GM12878 (cell line): ENCODE results near the gene PCNX1. TPM values are rescaled to one million over a fixed set of nuclear protein-coding genes. Genes with fewer than 3 reads are reported as not detected.
A peak's percentile ranks its signal among the peaks of the same experiment; 100 is the strongest.
"Not testable (repeated sequence)": the region's sequence is repeated elsewhere in the genome, so short reads cannot be mapped to it uniquely, and the experiment has no call there.

ENCODE experiments used
- ATAC-seq: fragments of 200-7000 bp; cut with Tn5 transposase; 3 replicates; pipeline ENCODE4 v1.9.1; 2020; ENCODE audit warnings: mild to moderate bottlenecking, moderate library complexity
- BruUV-seq: library from RNA; stranded (reverse); fragments of 400-500 nt; replicated peaks from 2 replicates; lab custom pipeline; 2021; lab: Mats Ljungman, UMichigan
- CTCF ChIA-PET: fragments of 300-600 bp; sonication (Branson Sonifier 250); formaldehyde crosslinking; extraction: SDS; loops from one replicate; lab custom pipeline; 2021; ENCODE audit warnings: inconsistent platforms; lab: Yijun Ruan, JAX
- POLR2A ChIA-PET: fragments of 350-600 bp; formaldehyde crosslinking; extraction: SDS; loops from one replicate; lab custom pipeline; 2021; ENCODE audit warnings: inconsistent platforms; lab: Charles Lee
- RAD21 ChIA-PET: fragments of 300-600 bp; sonication (Branson Sonifier 250); formaldehyde crosslinking; loops from one replicate; lab custom pipeline; 2023; ENCODE audit warnings: antibody characterized with exemption; ENCODE audit not compliant: unreplicated experiment; lab: Charles Lee
- SMC1A ChIA-PET: fragments of 300-600 bp; sonication (Branson Sonifier 250); formaldehyde crosslinking; loops from one replicate; lab custom pipeline; 2023; ENCODE audit not compliant: unreplicated experiment, uncharacterized antibody; lab: Charles Lee
- DNase-seq: peaks from one replicate; pipeline ENCODE4 v3.0.0-alpha.2; 2011; ENCODE audit warnings: low read depth, low spot score
- FAIRE-seq: peaks from 3 replicates; lab custom pipeline; 2011; peaks lifted over from hg19 to GRCh38; lab: Jason Lieb, UNC
- H2AFZ ChIP-seq: 2 replicates; pipeline ENCODE4 v1.6.0; 2011; ENCODE audit warnings: low read depth, low read length, control low read depth; ENCODE audit not compliant: control insufficient read depth
- H3K27ac ChIP-seq: 2 replicates; pipeline ENCODE4 v1.5.1; 2011; ENCODE audit warnings: control low read depth; ENCODE audit not compliant: control insufficient read depth, insufficient read depth
- H3K27me3 ChIP-seq, 2 experiments: replicated peaks in 1 of 2; 2 replicates each; pipeline versions ENCODE4 v1.6.0 to v1.6.1; 2011; ENCODE audit warnings: low read length in 1 of 2; ENCODE audit not compliant: control insufficient read depth in 2 of 2, insufficient read depth in 2 of 2
- H3K36me3 ChIP-seq, 2 experiments: 2 replicates each; pipeline ENCODE4 v1.5.1; 2011; ENCODE audit warnings: low read length in 1 of 2; ENCODE audit not compliant: control insufficient read depth in 2 of 2, insufficient read depth in 2 of 2
- H3K4me1 ChIP-seq: 2 replicates; pipeline ENCODE4 v1.6.1; 2011; ENCODE audit warnings: mild to moderate bottlenecking, low read length, moderate library complexity, mixed read lengths; ENCODE audit not compliant: control insufficient read depth, insufficient read depth
- H3K4me2 ChIP-seq: 2 replicates; pipeline ENCODE4 v1.6.0; 2011; ENCODE audit warnings: control low read depth; ENCODE audit not compliant: control insufficient read depth, insufficient read depth
- H3K4me3 ChIP-seq: fragments of 200-600 bp; sonication (generic); 2 replicates; pipeline ENCODE4 v1.5.1; 2016
- H3K79me2 ChIP-seq: 2 replicates; pipeline ENCODE4 v1.6.0; 2011; ENCODE audit warnings: low read length; ENCODE audit not compliant: control insufficient read depth, insufficient read depth
- H3K9ac ChIP-seq: 2 replicates; pipeline ENCODE4 v1.8.0; 2011; ENCODE audit warnings: low read length, control low read depth, mixed read lengths; ENCODE audit not compliant: control insufficient read depth, insufficient read depth
- H3K9me3 ChIP-seq: replicated peaks from 3 replicates; pipeline ENCODE4 v1.5.1; 2011; ENCODE audit warnings: mild to moderate bottlenecking, low read length; ENCODE audit not compliant: control insufficient read depth, insufficient read depth
- H4K20me1 ChIP-seq: 2 replicates; pipeline ENCODE4 v1.6.0; 2011; ENCODE audit not compliant: control insufficient read depth, insufficient read depth
- BRCA1 ChIP-seq: IDR thresholded peaks from 2 replicates; pipeline ENCODE4 v1.6.1; 2011; ENCODE audit warnings: low read depth, low read length, improper control_type of control experiment
- CHD2 ChIP-seq: IDR thresholded peaks from 2 replicates; pipeline ENCODE4 v1.6.1; 2011; ENCODE audit warnings: low read depth, low read length, improper control_type of control experiment, borderline replicate concordance
- CUX1 ChIP-seq: IDR thresholded peaks from 2 replicates; pipeline ENCODE4 v1.6.1; 2012; ENCODE audit warnings: improper control_type of control experiment, low read depth, low read length; ENCODE audit not compliant: insufficient replicate concordance
- EGR1 ChIP-seq, 2 experiments: IDR thresholded peaks; 1 replicate in 1 of 2; 2 replicates in 1 of 2; pipeline ENCODE4 v1.6.1; 2011 to 2012; ENCODE audit warnings: low read depth in 2 of 2, low read length in 2 of 2, borderline replicate concordance in 1 of 2, mild to moderate bottlenecking in 1 of 2, moderate library complexity in 1 of 2
- FOXK2 ChIP-seq: fragments of 450-650 bp; IDR thresholded peaks from 2 replicates; pipeline ENCODE4 v1.6.1; 2017; ENCODE audit warnings: mild to moderate bottlenecking, moderate library complexity
- FOXM1 ChIP-seq: IDR thresholded peaks from 2 replicates; pipeline ENCODE4 v1.6.1; 2012; ENCODE audit warnings: low read depth, mild to moderate bottlenecking, inconsistent platforms, low read length, moderate library complexity
- MEF2B ChIP-seq: fragments of 450-650 bp; IDR thresholded peaks from 2 replicates; pipeline ENCODE4 v1.6.1; 2018; ENCODE audit warnings: mild to moderate bottlenecking, moderate library complexity; ENCODE audit not compliant: partially characterized antibody, poor library complexity, severe bottlenecking
- NFYA ChIP-seq: IDR thresholded peaks from 2 replicates; pipeline ENCODE4 v1.6.1; 2011; ENCODE audit warnings: low read depth, mild to moderate bottlenecking, low read length, improper control_type of control experiment, borderline replicate concordance
- SREBF1 ChIP-seq: IDR thresholded peaks from 2 replicates; pipeline ENCODE4 v1.6.1; 2012; ENCODE audit warnings: mild to moderate bottlenecking, low read length
- WGBS: methylation state at CpG from one replicate; pipeline ENCODE4 v1.1.6; 2016; ENCODE audit warnings: low lambda C conversion rate; ENCODE audit not compliant: insufficient replicate concordance, insufficient coverage; ENCODE audit errors: missing lambda C conversion rate; 5-methylcytosine and 5-hydroxymethylcytosine counted together
- in situ Hi-C: fragments of 300-500 bp; cut with MboI; formaldehyde crosslinking; loops from 9 replicates; pipeline ENCODE4 v1.14.3; 2018; ENCODE audit warnings: mixed read lengths
- intact Hi-C: fragments of 100-400 bp; cut with micrococcal nuclease; formaldehyde crosslinking; loops from one replicate; pipeline ENCODE4 v1.14.2; 2022; ENCODE audit not compliant: unreplicated experiment
- polyA plus RNA-seq, 11 experiments: library from polyadenylated mRNA; depleted of rRNA in 4 of 11; unstranded in 6 of 11; stranded (reverse) in 5 of 11; fragments of >200 nt; fragmentation: Nextera tagmentation in 4 of 11; fragmentation: Illumina TruSeq in 1 of 11; extraction: Ambion mirVana in 4 of 11; extraction: Trizol in 1 of 11; gene quantifications; 1 replicate in 1 of 11; 2 replicates in 10 of 11; pipeline versions ENCODE4 v1.2.1 to v1.2.3, GENCODE V29; 2011 to 2016; ENCODE audit warnings: inconsistent platforms in 2 of 11, missing spikeins in 2 of 11, low read depth in 1 of 11
- total RNA-seq, 4 experiments: library from RNA; depleted of rRNA in 3 of 4; stranded (reverse); fragments of >200 nt in 3 of 4; fragmentation: Illumina TruSeq in 1 of 4; extraction: Trizol in 1 of 4; gene quantifications; 2 replicates each; pipeline versions ENCODE4 v1.2.1 to v1.2.3, GENCODE V29; 2013 to 2021

PCNX1 gene
- total and polyA plus RNA-seq, 10 of the 15 experiments (the other 5 are each of a cell fraction or from before 2014, with no cell fraction given): 4.6 to 53.9 (median 20.5) TPM

DNA sequence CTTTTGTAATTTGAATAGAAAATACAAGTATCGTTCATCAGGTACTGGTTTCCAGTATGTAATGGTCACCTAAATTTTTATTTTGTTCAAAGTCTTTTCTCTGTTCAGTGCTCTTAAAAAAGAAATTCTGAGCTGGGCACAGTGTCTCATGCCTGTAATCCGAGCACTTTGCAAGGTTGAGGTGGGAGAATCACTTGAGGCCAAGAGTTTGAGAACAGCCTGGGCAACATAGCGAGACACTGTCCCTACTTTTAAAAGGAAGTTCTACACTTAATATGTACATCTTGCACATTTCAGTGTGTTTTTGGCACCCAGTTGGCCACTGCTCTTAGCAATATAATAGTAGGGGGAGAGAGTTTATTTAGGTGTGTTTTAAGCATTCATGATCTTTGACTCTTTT is 27.9 kb downstream of the PCNX1 start:
- ChIA-PET POLR2A (interaction anchor here (1.3 to 2.0 kb wide), 3 partner anchors 19 to 53 kb away, joined by 3 to 7 read pairs (median 6); no protein-coding TSS in a partner anchor), RAD21 (interaction anchor here (1.1 to 2.5 kb wide), 5 partner anchors 15 to 63 kb away, joined by 3 to 7 read pairs (median 4); no protein-coding TSS in a partner anchor), SMC1A (interaction anchor here (1.4 to 3.1 kb wide), 5 partner anchors 16 to 53 kb away, joined by 4 to 14 read pairs (median 10); partner anchors contain the start of gene PCNX1), CTCF (interaction anchor here (1.5 to 6.9 kb wide), 6 partner anchors 20 to 117 kb away, joined by 3 to 46 read pairs (median 6); partner anchors contain the start of gene PCNX1)
- DNase-seq (no peak), FAIRE-seq (no peak), ATAC-seq (no peak)
- intact Hi-C loops (no loop called here), in situ Hi-C loops (no loop called here)
- no peaks in the 10 kb centered on the region for H3K27me3 ChIP-seq
- no peaks in the 10 kb centered on the region; the same call in 2 of the 3 replicates for H3K9me3 ChIP-seq
- WGBS: 40% methylated on average over 3 of the region's 3 CpGs
- H3K4me3 ChIP-seq: peak overlapping the region; percentile 38; the same call in 1 of the 2 replicates
- BruUV-seq: no TSS peak
- no peak overlapping the region for H2AFZ ChIP-seq
- H3K36me3 ChIP-seq: no peaks in the 10 kb centered on the region; a peak in 1 of 4 replicates
- peaks cover 14% of the 10 kb centered on the region; the same call in 1 of the 2 replicates for H3K4me1 ChIP-seq
- H3K9ac ChIP-seq: no peak overlapping the region
- no peaks in the 10 kb centered on the region for H4K20me1 ChIP-seq
- peak overlapping the region; percentile 49 for H3K4me2 ChIP-seq
- H3K27ac ChIP-seq: peak overlapping the region; percentile 56
- peaks cover 43% of the 10 kb centered on the region for H3K79me2 ChIP-seq
- TF ChIP-seq FOXK2 (no peak), NFYA (no peak), SREBF1 (no peak), FOXM1 (no peak), BRCA1 (no peak), CHD2 (no peak), EGR1 (IDR thresholded peaks at IDR 0.05; ENCODE audit: borderline replicate concordance in 1 of 2, low read depth in 2 of 2, low read length in 2 of 2) (no peak), MEF2B (no peak), CUX1 (peak; percentile 18)

DNA sequence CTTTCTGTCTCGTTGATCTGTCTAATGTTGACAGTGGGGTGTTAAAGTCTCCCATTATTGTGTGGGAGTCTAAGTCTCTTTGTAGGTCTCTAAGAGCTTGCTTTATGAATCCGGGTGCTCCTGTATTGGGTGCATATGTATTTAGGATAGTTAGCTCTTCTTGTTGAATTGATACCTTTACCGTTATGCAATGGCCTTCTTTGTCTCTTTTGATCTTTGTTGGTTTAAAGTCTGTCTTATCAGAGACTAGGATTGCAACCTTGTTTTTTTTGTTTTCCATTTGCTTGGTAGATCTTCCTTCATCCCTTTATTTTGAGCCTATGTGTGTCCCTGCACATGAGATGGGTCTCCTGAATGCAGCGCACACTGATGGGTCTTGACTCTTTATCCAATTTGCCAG is 32.4 kb downstream of the PCNX1 start:
- H3K36me3 ChIP-seq, FAIRE-seq, DNase-seq, H3K9ac ChIP-seq, H3K4me2 ChIP-seq, RAD21 ChIA-PET, H4K20me1 ChIP-seq, ATAC-seq, H3K4me3 ChIP-seq, H3K4me1 ChIP-seq, H3K27me3 ChIP-seq, H3K27ac ChIP-seq, intact Hi-C loops, POLR2A ChIA-PET, BruUV-seq, in situ Hi-C loops, H2AFZ ChIP-seq, CTCF ChIA-PET: not testable (repeated sequence)
- Histone ChIP-seq H3K9me3 (peaks cover 12% of the 10 kb centered on the region; the same call in 2 of the 3 replicates), H3K79me2 (peaks cover 14% of the 10 kb centered on the region)
- SMC1A ChIA-PET: interaction anchor here (2.0 kb wide), 1 partner anchor 13 kb away, joined by 5 read pairs; no protein-coding TSS in a partner anchor
- WGBS: 98% methylated on average over 3 of the region's 4 CpGs
